Measurements from ENCODE around the gene ATG2B.

- no peak for TF ChIP-seq GABPB1 (CRISPR knock-in tag; IDR thresholded peaks at IDR 0.05)
- TF ChIP-seq MAX (CRISPR knock-in tag; IDR thresholded peaks at IDR 0.05), result no peak
- TF ChIP-seq EP300 (IDR thresholded peaks at IDR 0.05; ENCODE audit: low read length), result no peak
Measured at GRCh38 chr14:96410119-96410518, 47.0 kb upstream of the ATG2B start.
